ENCODE results near the gene RLN3. TPM values are rescaled to one million over a fixed set of nuclear protein-coding genes. Genes with fewer than 3 reads are reported as not detected.
A peak's percentile ranks its signal among the peaks of the same experiment; 100 is the strongest.

The RLN3 gene
- total and polyA plus RNA-seq, 8 donors = not detected

GRCh38 chr19:14004619-14005348, 23.2 kb upstream of the RLN3 start:
- Histone ChIP-seq H3K9me3 (no peaks in the 10 kb centered on the region), H3K4me3 (peak overlapping the region; percentile 51 to 99 (median 86)), H3K36me3 (peaks cover 0 to 10% (median 0%) of the 10 kb centered on the region in 4 donors), H3K27ac (peak overlapping the region; percentile 94 to 100 (median 99)), H3K4me1 (peaks cover 28 to 43% (median 35%) of the 10 kb centered on the region in 4 donors), H3K27me3 (no peaks in the 10 kb centered on the region)
- intact Hi-C loops (cut with DNase I; ENCODE audit: low total_unique reads) = no loop called here
- WGBS, 5 donors = 12 to 16% (median 14%) methylated on average over 14 of the region's 14 CpGs
- TF ChIP-seq POLR2A (IDR thresholded peaks at IDR 0.05) (no peak), POLR2AphosphoS5 (IDR thresholded peaks at IDR 0.05) (peak in 1 of 3 donors; percentile 49)
- DNase-seq = peak; percentile 47 to 76

DNA sequence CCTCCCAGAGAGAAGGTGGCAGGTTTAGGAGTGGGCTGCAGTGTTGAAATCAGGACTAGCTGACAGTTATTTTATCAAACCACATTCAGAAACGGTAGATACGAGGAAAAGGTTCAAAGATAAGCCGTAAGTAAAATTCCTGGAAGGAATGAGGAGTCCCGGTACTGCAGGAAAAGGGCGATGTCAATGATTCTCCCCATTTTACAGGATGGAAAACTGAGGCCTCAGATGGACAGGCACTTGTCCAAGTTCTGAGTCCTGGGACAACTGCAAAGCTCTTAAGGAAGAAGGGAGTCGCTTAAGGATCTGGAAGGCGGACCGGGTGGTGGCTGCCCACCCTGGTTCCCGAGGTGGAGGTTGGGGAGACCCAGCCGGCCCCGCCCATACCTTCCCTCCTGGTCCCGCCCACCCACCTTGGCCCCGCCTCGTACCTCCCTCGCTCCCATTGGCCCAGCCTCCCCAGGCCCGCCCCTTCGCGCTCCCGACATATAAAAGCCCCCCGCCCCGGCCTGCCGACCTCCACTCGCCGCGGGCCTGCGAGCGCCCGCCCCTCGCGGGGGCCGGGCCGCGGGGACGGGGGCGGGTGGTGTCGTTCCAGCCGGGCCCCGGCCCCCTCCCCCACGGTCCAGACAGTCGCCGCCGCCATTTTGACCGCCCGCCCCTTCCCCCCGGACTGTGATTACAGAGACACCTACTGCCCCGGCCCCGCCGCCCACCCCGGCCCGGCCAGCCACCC, 22.4 kb upstream of the RLN3 start:
- no peaks in the 10 kb centered on the region for H3K27me3 ChIP-seq
- H3K27ac ChIP-seq = peak overlapping the region; percentile 94 to 100 (median 99)
- H3K4me1 ChIP-seq = peaks cover 28 to 43% (median 35%) of the 10 kb centered on the region in 4 donors
- H3K4me3 ChIP-seq = peak overlapping the region; percentile 51 to 99 (median 86)
- WGBS, 5 donors = 2 to 6% (median 4%) methylated on average over 18 to 50 of the region's 50 CpGs
- H3K9me3 ChIP-seq = no peaks in the 10 kb centered on the region
- peaks cover 0 to 3% (median 0%) of the 10 kb centered on the region in 4 donors for H3K36me3 ChIP-seq
- intact Hi-C loops (cut with DNase I; ENCODE audit: low total_unique reads) = no loop called here
- TF ChIP-seq CTCF (IDR thresholded peaks at IDR 0.05) (no peak), EP300 (IDR thresholded peaks at IDR 0.05) (no peak), POLR2AphosphoS5 (IDR thresholded peaks at IDR 0.05) (no peak), POLR2A (IDR thresholded peaks at IDR 0.05) (no peak)
- DNase-seq = peak; percentile 94 to 97

- Histone ChIP-seq H3K4me1 (peaks cover 28 to 43% (median 35%) of the 10 kb centered on the region in 4 donors), H3K27me3 (no peaks in the 10 kb centered on the region), H3K27ac (peak within 1 kb of the TSS; percentile 94 to 100 (median 99)), H3K36me3 (no peaks in the 10 kb centered on the region), H3K9me3 (no peaks in the 10 kb centered on the region), H3K4me3 (peak within 1 kb of the TSS; percentile 51 to 99 (median 86))
- intact Hi-C loops (cut with DNase I; ENCODE audit: low total_unique reads) = no loop called here
- TF ChIP-seq EP300 (IDR thresholded peaks at IDR 0.05) (no peak), POLR2AphosphoS5 (IDR thresholded peaks at IDR 0.05) (peak in 1 of 3 donors; percentile 6), POLR2A (IDR thresholded peaks at IDR 0.05) (no peak), CTCF (IDR thresholded peaks at IDR 0.05) (no peak)
- DNase-seq = peak; percentile 100
- 0 to 1% (median 0%) methylated on average over 35 to 58 of the region's 58 CpGs for WGBS, 5 donors
These were observed 21.7 kb upstream of the RLN3 start, which contains the start of gene RFX1 for GRCh38 chr19:14006085-14006765. Gene RFX1 (minus strand): TSS chr19:14006320. CDS start chr19:13993843, 12,477 bp downstream.

DNA sequence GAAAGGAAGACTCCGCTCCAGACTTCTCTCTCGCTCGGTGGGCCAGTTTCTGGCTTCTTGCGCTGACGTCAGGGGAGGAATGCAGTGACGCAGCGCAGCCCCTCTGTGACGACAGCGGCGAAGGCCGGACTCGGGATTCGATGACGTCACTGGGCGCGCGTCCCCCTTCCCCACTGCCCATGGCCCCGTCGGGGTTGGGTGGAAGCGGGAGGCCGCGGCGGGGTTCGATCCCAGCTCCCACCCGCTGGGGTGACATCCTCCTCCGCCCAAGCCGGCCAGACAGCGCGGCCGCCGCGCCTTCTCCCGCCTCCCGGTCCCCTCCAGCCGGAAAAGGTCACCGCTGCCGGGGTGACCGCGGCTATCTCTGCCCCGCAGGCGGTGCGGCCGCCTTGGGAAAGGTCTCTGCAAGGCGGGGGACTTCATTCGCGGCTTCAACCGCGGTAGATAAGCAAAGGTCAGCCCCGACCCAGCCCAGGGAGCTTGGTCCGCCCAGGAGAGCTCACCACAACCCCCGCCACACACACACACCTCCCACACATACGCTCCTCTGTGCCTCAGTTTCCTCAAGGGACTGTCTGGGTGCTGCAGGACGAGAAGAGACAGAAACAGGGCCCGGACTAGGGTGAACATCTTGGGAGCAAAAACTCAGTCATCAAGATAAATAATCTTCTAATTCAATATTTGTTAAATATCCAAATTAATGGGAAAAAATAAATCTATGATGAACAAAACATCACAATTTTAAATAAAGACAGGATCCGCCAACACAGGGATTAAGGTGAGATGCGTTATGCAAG, 21.0 kb upstream of the RLN3 start:
- TF ChIP-seq POLR2AphosphoS5 (IDR thresholded peaks at IDR 0.05) (peak in 1 of 3 donors; percentile 72), POLR2A (IDR thresholded peaks at IDR 0.05) (no peak), EP300 (IDR thresholded peaks at IDR 0.05) (peak; percentile 63)
- Histone ChIP-seq H3K4me3 (peak overlapping the region; percentile 49 to 99 (median 74)), H3K27ac (peak overlapping the region; percentile 94 to 100 (median 99)), H3K27me3 (no peaks in the 10 kb centered on the region), H3K36me3 (no peaks in the 10 kb centered on the region), H3K4me1 (peaks cover 28 to 41% (median 35%) of the 10 kb centered on the region in 4 donors), H3K9me3 (no peaks in the 10 kb centered on the region)
- no peak for DNase-seq
- intact Hi-C loops (cut with DNase I; ENCODE audit: low total_unique reads) = no loop called here
- WGBS, 5 donors = 4 to 10% (median 5%) methylated on average over 22 to 56 of the region's 56 CpGs
